ENCODE results near the gene SLC5A5. TPM values are rescaled to one million over a fixed set of nuclear protein-coding genes. Genes with fewer than 3 reads are reported as not detected.
A peak's percentile ranks its signal among the peaks of the same experiment; 100 is the strongest.

Gene SLC5A5
- total RNA-seq, 1 donor from 2014 or later, result not detected

GRCh38 chr19:17847538-17848366 lies 24.0 kb upstream of the SLC5A5 start, which contains the start of gene JAK3:
TSS of gene JAK3 (minus strand) at chr19:17847982. CDS start at chr19:17844417, 3,565 bp downstream.
- DNase-seq (ENCODE audit: low spot score), result peak; percentile 51

GRCh38 chr19:17848595-17849292 lies 23.0 kb upstream of the SLC5A5 start:
- DNase-seq (ENCODE audit: low spot score), result peak; percentile 58

- DNase-seq (ENCODE audit: low spot score), result no peak
These were observed 17.7 kb upstream of the SLC5A5 start for GRCh38 chr19:17854061-17854460.

- peak; percentile 89 for DNase-seq (ENCODE audit: low spot score)
These were observed 16.2 kb upstream of the SLC5A5 start for GRCh38 chr19:17855280-17856152.

- peak; percentile 99 for DNase-seq (ENCODE audit: low spot score)
These were observed 12.0 kb upstream of the SLC5A5 start, which contains the start of gene RPL18A for GRCh38 chr19:17859533-17860330. TSS of gene RPL18A (plus strand) at chr19:17859910. CDS start at chr19:17859957, 47 bp downstream.

GRCh38 chr19:17860331-17860992 lies 11.3 kb upstream of the SLC5A5 start:
- no peak for DNase-seq (ENCODE audit: low spot score)

- no peak for DNase-seq (ENCODE audit: low spot score)
These were observed 10.8 kb upstream of the SLC5A5 start for GRCh38 chr19:17860993-17861360.

GRCh38 chr19:17861542-17862402 lies 10.0 kb upstream of the SLC5A5 start:
- no peak for DNase-seq (ENCODE audit: low spot score)

- no peak for DNase-seq (ENCODE audit: low spot score)
These were observed 8.8 kb upstream of the SLC5A5 start for GRCh38 chr19:17862711-17863519.

GRCh38 chr19:17863520-17864182 lies 8.1 kb upstream of the SLC5A5 start:
- no peak for DNase-seq (ENCODE audit: low spot score)

GRCh38 chr19:17865364-17866311 lies 6.1 kb upstream of the SLC5A5 start:
- DNase-seq (ENCODE audit: low spot score), result no peak

GRCh38 chr19:17866312-17866963 lies 5.3 kb upstream of the SLC5A5 start:
- DNase-seq (ENCODE audit: low spot score), result no peak

GRCh38 chr19:17866964-17867486 lies 4.7 kb upstream of the SLC5A5 start:
- no peak for DNase-seq (ENCODE audit: low spot score)

- DNase-seq (ENCODE audit: low spot score), result no peak
These were observed 3.1 kb upstream of the SLC5A5 start for GRCh38 chr19:17868669-17869068.

GRCh38 chr19:17869114-17869608 lies 2.6 kb upstream of the SLC5A5 start:
- no peak for DNase-seq (ENCODE audit: low spot score)

Measured in mucosa of gallbladder (tissue), 1 donor.